Immature natural killer cell (primary cell): ENCODE results near the gene NOL8. TPM values are rescaled to one million over a fixed set of nuclear protein-coding genes. Genes with fewer than 3 reads are reported as not detected.
A peak's percentile ranks its signal among the peaks of the same experiment; 100 is the strongest.

Experiments
- DNase-seq, 3 donors: peaks; one replicate each; pipeline ENCODE4 v3.0.0; 2022; ENCODE audit warnings: mixed read lengths in 1 of 3
- H3K27ac Mint-ChIP-seq, 6 donors: one replicate each; pipeline ENCODE4 v1.8.0; 2020; ENCODE audit warnings: mixed read lengths in 6 of 6, mild to moderate bottlenecking in 5 of 6, inconsistent platforms in 4 of 6, moderate library complexity in 3 of 6
- H3K27me3 Mint-ChIP-seq, 3 donors: one replicate each; pipeline ENCODE4 v1.8.0; 2020 to 2021; ENCODE audit warnings: low read depth in 3 of 3, mild to moderate bottlenecking in 3 of 3, mixed read lengths in 3 of 3, moderate library complexity in 3 of 3, inconsistent platforms in 1 of 3
- H3K36me3 Mint-ChIP-seq, 3 donors: one replicate each; pipeline ENCODE4 v1.8.0; 2020; ENCODE audit warnings: mixed read lengths in 3 of 3, inconsistent platforms in 2 of 3, mild to moderate bottlenecking in 2 of 3
- H3K4me1 Mint-ChIP-seq, 2 donors: one replicate each; pipeline ENCODE4 v1.8.0; 2020; ENCODE audit warnings: inconsistent platforms in 2 of 2, mild to moderate bottlenecking in 2 of 2, mixed read lengths in 2 of 2, moderate library complexity in 1 of 2
- H3K4me3 Mint-ChIP-seq, 5 donors: one replicate each; pipeline ENCODE4 v1.8.0; 2020; ENCODE audit warnings: mild to moderate bottlenecking in 5 of 5, mixed read lengths in 5 of 5, inconsistent platforms in 3 of 5, moderate library complexity in 3 of 5
- H3K9me3 Mint-ChIP-seq, 6 donors: one replicate each; pipeline ENCODE4 v1.8.0; 2020; ENCODE audit warnings: mild to moderate bottlenecking in 6 of 6, mixed read lengths in 6 of 6, inconsistent platforms in 4 of 6, moderate library complexity in 3 of 6
- polyA plus RNA-seq, 3 donors: library from polyadenylated mRNA; unstranded; fragments of 300-500 nt; fragmentation: Illumina TruSeq; gene quantifications; one replicate each; pipeline ENCODE4 v1.2.3, GENCODE V29; 2021

The NOL8 gene
- polyA plus RNA-seq, 3 donors from 2014 or later = 7.7 to 26.3 (median 10.5) TPM

DNA sequence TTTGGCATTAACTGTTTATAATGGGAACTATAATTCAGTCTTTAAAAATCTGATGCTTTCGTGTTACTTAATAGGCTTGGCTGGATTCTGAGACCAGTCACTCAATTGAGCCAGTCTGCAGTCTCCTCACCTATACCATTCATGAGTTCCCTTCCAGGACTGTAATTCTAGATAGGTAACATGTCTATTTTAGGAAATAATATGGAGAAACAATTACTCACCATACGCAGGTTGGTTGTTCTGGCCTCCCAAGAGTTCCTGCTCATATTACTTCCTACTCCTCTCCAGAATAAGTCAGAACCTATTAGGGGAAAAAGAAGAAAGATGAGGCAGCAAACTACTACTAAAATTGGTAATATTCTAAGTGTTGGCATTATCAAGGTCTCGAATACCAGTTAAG is 27.1 kb downstream of the NOL8 start:
- no peak for DNase-seq
- Mint-ChIP-seq H3K4me3 (peak overlapping the region; percentile 66 to 81 (median 72)), H3K27ac (peak overlapping the region in 5 of 6 donors; percentile 90 to 93 (median 91)), H3K9me3 (no peaks in the 10 kb centered on the region), H3K27me3 (peaks cover 8 to 11% (median 10%) of the 10 kb centered on the region in 3 donors), H3K36me3 (peaks cover 14 to 40% (median 14%) of the 10 kb centered on the region in 3 donors), H3K4me1 (peaks cover 22 to 38% of the 10 kb centered on the region in 2 donors)

- Mint-ChIP-seq H3K27ac (peak overlapping the region; percentile 88 to 93 (median 90)), H3K4me1 (peaks cover 27 to 43% of the 10 kb centered on the region in 2 donors), H3K27me3 (peaks cover 8 to 11% (median 10%) of the 10 kb centered on the region in 3 donors), H3K36me3 (peaks cover 14 to 36% (median 14%) of the 10 kb centered on the region in 3 donors), H3K9me3 (no peaks in the 10 kb centered on the region), H3K4me3 (peak overlapping the region; percentile 66 to 81 (median 72))
- peak in 1 of 3 donors; percentile 2 for DNase-seq
Observed at GRCh38 chr9:92297611-92298010, 27.5 kb downstream of the NOL8 start.

DNA sequence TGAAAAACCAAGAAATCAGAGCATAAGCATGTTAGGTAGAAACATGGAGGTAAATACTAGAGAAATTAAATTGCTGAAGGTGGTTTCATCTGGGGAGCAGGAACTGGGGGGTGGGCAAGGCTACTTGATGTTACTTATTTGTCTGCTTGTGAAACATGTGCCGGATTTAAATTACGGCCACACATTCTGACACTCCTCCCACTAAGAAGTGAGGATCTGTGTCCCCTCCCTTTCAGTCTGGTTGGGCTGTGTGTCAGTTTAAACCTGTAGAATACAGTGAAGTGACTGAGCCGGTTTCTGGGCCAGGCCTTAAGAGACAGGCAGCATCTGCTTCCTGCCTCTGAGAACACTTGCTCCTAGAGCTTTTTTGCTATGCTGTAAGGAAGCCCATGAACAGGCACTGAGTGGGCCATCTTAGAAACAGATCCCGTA is 29.3 kb downstream of the NOL8 start:
- peak overlapping the region in 1 of 6 donors; percentile 66 for H3K27ac Mint-ChIP-seq
- H3K27me3 Mint-ChIP-seq = peaks cover 8 to 11% (median 10%) of the 10 kb centered on the region in 3 donors
- no peak for DNase-seq
- peaks cover 38 to 60% of the 10 kb centered on the region in 2 donors for H3K4me1 Mint-ChIP-seq
- no peaks in the 10 kb centered on the region for H3K9me3 Mint-ChIP-seq
- H3K36me3 Mint-ChIP-seq = peaks cover 14 to 24% (median 14%) of the 10 kb centered on the region in 3 donors
- peak overlapping the region in 1 of 5 donors; percentile 6 for H3K4me3 Mint-ChIP-seq

DNA sequence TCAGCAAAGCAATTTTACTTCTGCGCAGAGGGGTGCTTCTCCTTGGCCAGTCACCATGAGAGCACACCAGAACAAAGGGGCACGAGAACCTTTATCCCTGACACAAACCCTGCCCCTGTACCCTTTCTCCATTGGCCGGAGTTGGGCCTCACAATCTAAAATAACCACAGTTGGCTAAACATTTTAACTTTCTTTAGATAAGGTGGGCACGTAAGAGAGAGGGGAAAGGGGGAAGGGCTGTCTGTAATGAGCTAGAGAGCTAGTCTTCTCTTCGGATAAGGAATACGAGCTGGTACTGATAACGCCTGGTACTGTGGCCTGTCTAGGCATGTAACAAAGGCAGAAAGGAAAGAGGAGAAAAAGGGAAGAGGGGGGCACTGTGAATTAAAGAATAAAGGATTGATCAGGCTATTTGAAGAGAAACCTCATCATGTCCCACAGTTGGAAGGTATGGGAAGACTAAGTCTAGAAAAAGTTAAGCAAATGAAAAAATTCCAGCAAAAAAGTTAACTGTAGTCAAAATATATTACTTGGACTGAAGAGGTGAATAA is 29.8 kb downstream of the NOL8 start:
- DNase-seq = no peak
- Mint-ChIP-seq H3K36me3 (peaks cover 14 to 24% (median 15%) of the 10 kb centered on the region in 3 donors), H3K4me1 (peaks cover 38 to 66% of the 10 kb centered on the region in 2 donors), H3K9me3 (no peaks in the 10 kb centered on the region), H3K27ac (peak overlapping the region in 5 of 6 donors; percentile 17 to 70 (median 26)), H3K4me3 (peak overlapping the region in 3 of 5 donors; percentile 2 to 40 (median 17)), H3K27me3 (peaks cover 8 to 11% (median 10%) of the 10 kb centered on the region in 3 donors)

- peaks cover 9 to 29% (median 18%) of the 10 kb centered on the region in 3 donors for H3K36me3 Mint-ChIP-seq
- H3K27ac Mint-ChIP-seq = peak overlapping the region; percentile 95 to 98 (median 97)
- peaks cover 8 to 11% (median 10%) of the 10 kb centered on the region in 3 donors for H3K27me3 Mint-ChIP-seq
- H3K4me1 Mint-ChIP-seq = peaks cover 38 to 71% of the 10 kb centered on the region in 2 donors
- DNase-seq = no peak
- H3K9me3 Mint-ChIP-seq = no peaks in the 10 kb centered on the region
- peak overlapping the region; percentile 97 to 99 (median 98) for H3K4me3 Mint-ChIP-seq
Observed at GRCh38 chr9:92294297-92294676, 30.9 kb downstream of the NOL8 start.

DNA sequence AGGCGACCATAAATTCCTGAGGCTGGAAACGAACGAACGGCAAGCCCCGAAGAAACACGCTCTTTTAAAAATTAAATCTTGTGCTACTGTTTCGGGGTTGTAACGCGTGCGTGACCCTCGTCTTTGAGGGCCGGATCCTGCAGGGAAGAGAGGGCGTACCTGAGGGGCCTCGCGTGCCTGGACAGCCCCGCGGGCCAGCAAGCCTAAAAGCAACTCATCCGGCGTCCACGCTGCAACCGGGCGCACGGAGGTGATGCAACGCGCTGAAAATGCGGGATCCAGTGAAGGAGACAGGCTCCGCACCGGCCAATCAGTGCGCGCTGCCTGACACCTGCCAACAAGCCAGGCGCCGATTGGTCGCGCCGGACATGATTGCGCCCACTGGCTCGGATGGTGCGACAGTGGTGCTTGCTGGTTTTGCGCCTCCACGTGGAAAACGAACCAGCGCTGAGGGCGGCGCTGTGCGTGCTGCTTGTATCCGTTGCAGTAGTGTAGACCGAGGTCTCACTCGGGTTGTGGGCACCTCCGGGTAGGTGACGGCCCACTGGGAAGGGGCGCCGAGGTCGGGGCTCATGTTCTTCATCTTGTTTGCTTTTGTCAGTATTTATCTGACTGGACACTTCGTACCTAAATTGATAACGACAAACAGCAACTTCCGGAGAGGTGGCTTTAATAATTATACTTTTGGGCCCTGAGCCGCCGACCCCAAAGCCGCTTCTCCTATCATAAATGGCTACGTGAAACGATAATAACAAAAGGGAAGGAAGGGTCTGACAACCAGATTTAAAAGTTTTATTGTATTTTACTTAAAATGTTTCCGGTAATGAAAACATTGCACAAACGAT is 31.5 kb downstream of the NOL8 start, which contains the start of gene IARS1:
IARS1 (minus strand) TSS at position 246 of the 845 bp plus-strand sequence. CDS start 4,278 bp downstream, outside the sequence.
- peak within 1 kb of the TSS; percentile 95 to 98 (median 97) for H3K27ac Mint-ChIP-seq
- H3K27me3 Mint-ChIP-seq = peaks cover 8 to 11% (median 10%) of the 10 kb centered on the region in 3 donors
- peak; percentile 99 for DNase-seq
- H3K9me3 Mint-ChIP-seq = no peaks in the 10 kb centered on the region
- peaks cover 38 to 71% of the 10 kb centered on the region in 2 donors for H3K4me1 Mint-ChIP-seq
- H3K4me3 Mint-ChIP-seq = peak within 1 kb of the TSS; percentile 97 to 99 (median 98)
- peaks cover 3 to 23% (median 13%) of the 10 kb centered on the region in 3 donors for H3K36me3 Mint-ChIP-seq

DNA sequence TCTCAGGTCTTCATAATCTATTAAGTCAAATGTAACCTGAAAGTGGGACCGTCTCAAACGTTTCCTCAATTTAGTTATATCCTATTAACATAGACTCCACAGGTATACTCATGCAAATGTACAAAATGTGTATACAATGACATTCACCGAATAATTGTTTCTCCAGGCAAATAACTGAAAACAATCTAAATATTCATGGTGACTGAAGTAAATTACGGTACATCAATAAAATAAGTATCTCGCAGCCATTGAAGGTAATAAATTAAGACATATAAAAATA is 32.1 kb downstream of the NOL8 start:
- peaks cover 38 to 69% of the 10 kb centered on the region in 2 donors for H3K4me1 Mint-ChIP-seq
- H3K4me3 Mint-ChIP-seq = peak overlapping the region; percentile 97 to 99 (median 98)
- H3K36me3 Mint-ChIP-seq = peaks cover 0 to 25% (median 17%) of the 10 kb centered on the region in 3 donors
- no peak for DNase-seq
- peak overlapping the region; percentile 70 to 98 (median 97) for H3K27ac Mint-ChIP-seq
- H3K27me3 Mint-ChIP-seq = peaks cover 8 to 11% (median 10%) of the 10 kb centered on the region in 3 donors
- H3K9me3 Mint-ChIP-seq = no peaks in the 10 kb centered on the region

- peaks cover 0 to 25% (median 17%) of the 10 kb centered on the region in 3 donors for H3K36me3 Mint-ChIP-seq
- peaks cover 35 to 64% of the 10 kb centered on the region in 2 donors for H3K4me1 Mint-ChIP-seq
- H3K27ac Mint-ChIP-seq = peak overlapping the region; percentile 70 to 98 (median 97)
- no peaks in the 10 kb centered on the region for H3K9me3 Mint-ChIP-seq
- no peak for DNase-seq
- peak overlapping the region; percentile 97 to 99 (median 98) for H3K4me3 Mint-ChIP-seq
- H3K27me3 Mint-ChIP-seq = peaks cover 8 to 11% (median 10%) of the 10 kb centered on the region in 3 donors
Observed at GRCh38 chr9:92292338-92293074, 32.6 kb downstream of the NOL8 start.

DNA sequence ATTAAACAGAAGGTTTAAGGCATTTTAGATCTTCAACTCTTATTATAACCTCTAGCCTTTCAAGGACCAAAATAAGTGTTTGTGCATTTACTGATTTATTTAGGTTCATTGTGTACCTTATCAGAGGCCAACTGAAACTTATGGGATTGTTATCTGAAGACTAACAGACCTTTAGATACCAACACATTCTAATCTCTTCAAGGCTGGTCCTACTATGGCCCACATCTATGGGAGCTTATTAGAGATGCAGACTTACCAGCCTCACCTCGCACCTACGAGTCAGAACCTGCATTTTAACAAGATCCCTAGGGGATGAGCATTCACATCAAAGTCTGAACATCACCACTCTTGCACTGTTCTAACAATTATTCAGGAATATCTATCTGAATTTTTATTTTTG is 33.6 kb downstream of the NOL8 start:
- Mint-ChIP-seq H3K4me3 (no peak overlapping the region), H3K27me3 (peaks cover 8 to 11% (median 10%) of the 10 kb centered on the region in 3 donors), H3K4me1 (peaks cover 31 to 62% of the 10 kb centered on the region in 2 donors)

GRCh38 chr9:92290785-92291429 is 34.2 kb downstream of the NOL8 start:
- Mint-ChIP-seq H3K36me3 (peaks cover 0 to 19% (median 12%) of the 10 kb centered on the region in 3 donors), H3K4me1 (peaks cover 31 to 62% of the 10 kb centered on the region in 2 donors), H3K27ac (peak overlapping the region in 2 of 6 donors; percentile 18 to 26), H3K9me3 (no peaks in the 10 kb centered on the region), H3K4me3 (peak overlapping the region in 3 of 5 donors; percentile 0 to 28 (median 19)), H3K27me3 (peaks cover 8 to 11% (median 10%) of the 10 kb centered on the region in 3 donors)
- DNase-seq = no peak

More for the DNA sequence above, 33.6 kb downstream of the NOL8 start:
- Mint-ChIP-seq H3K36me3 (peaks cover 0 to 19% (median 12%) of the 10 kb centered on the region in 3 donors), H3K9me3 (no peaks in the 10 kb centered on the region), H3K27ac (no peak overlapping the region)
- no peak for DNase-seq

GRCh38 chr9:92289708-92290390 is 35.3 kb downstream of the NOL8 start:
- Mint-ChIP-seq H3K36me3 (peaks cover 0 to 28% (median 15%) of the 10 kb centered on the region in 3 donors), H3K27me3 (peaks cover 8% of the 10 kb centered on the region in 3 donors), H3K9me3 (no peaks in the 10 kb centered on the region), H3K27ac (peak overlapping the region in 1 of 6 donors; percentile 12), H3K4me3 (no peak overlapping the region), H3K4me1 (peaks cover 31 to 55% of the 10 kb centered on the region in 2 donors)
- DNase-seq = no peak

- peaks cover 16 to 29% of the 10 kb centered on the region in 2 donors for H3K4me1 Mint-ChIP-seq
- H3K27me3 Mint-ChIP-seq = peaks cover 0 to 1% (median 0%) of the 10 kb centered on the region in 3 donors
- H3K27ac Mint-ChIP-seq = no peak overlapping the region
- H3K4me3 Mint-ChIP-seq = no peak overlapping the region
- DNase-seq = no peak
- H3K9me3 Mint-ChIP-seq = no peaks in the 10 kb centered on the region
- H3K36me3 Mint-ChIP-seq = peaks cover 33 to 42% (median 40%) of the 10 kb centered on the region in 3 donors
Observed at GRCh38 chr9:92279302-92279701, 45.8 kb downstream of the NOL8 start.
